ENCODE data around the gene MAP3K9.

- TF ChIP-seq TAF7 (optimal IDR thresholded peaks at IDR 0.05; ENCODE audit: borderline replicate concordance, low read depth, low read length) (no peak), EZH2 (IDR thresholded peaks at IDR 0.05; ENCODE audit: low read depth, low read length, severe bottlenecking) (no peak), KDM1A (IDR thresholded peaks at IDR 0.05; ENCODE audit: borderline replicate concordance, low read length) (no peak)
- TF ChIP-seq, protein P1, sequence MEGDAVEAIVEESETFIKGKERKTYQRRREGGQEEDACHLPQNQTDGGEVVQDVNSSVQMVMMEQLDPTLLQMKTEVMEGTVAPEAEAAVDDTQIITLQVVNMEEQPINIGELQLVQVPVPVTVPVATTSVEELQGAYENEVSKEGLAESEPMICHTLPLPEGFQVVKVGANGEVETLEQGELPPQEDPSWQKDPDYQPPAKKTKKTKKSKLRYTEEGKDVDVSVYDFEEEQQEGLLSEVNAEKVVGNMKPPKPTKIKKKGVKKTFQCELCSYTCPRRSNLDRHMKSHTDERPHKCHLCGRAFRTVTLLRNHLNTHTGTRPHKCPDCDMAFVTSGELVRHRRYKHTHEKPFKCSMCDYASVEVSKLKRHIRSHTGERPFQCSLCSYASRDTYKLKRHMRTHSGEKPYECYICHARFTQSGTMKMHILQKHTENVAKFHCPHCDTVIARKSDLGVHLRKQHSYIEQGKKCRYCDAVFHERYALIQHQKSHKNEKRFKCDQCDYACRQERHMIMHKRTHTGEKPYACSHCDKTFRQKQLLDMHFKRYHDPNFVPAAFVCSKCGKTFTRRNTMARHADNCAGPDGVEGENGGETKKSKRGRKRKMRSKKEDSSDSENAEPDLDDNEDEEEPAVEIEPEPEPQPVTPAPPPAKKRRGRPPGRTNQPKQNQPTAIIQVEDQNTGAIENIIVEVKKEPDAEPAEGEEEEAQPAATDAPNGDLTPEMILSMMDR (IDR thresholded peaks at IDR 0.05; ENCODE audit: control extremely low read depth in 1 of 3, insufficient read depth in 1 of 3, low read depth in 1 of 3, low read length in 3 of 3), result no peak
Observed at GRCh38 chr14:70832561-70833305, 23.4 kb upstream of the MAP3K9 start.

Data from H1 (cell line).